ENCODE measurements around the gene KHDRBS1.

KHDRBS1 gene

GRCh38 chr1:32013386-32014198 is at the start of gene KHDRBS1:
TSS of gene KHDRBS1 (plus strand) at chr1:32013868. CDS start at chr1:32013996, 128 bp downstream.
- Histone ChIP-seq H3K27ac (ENCODE audit: low read depth, low read length) (peak within 1 kb of the TSS; percentile 82), H3K79me2 (ENCODE audit: control insufficient read depth, low read length) (peaks cover 49% of the 10 kb centered on the region), H3K4me3 (ENCODE audit: low read length) (peak within 1 kb of the TSS; percentile 82), H3K9me3 (ENCODE audit: control insufficient read depth, insufficient read depth, low read length) (no peaks in the 10 kb centered on the region), H3K4me1 (ENCODE audit: control insufficient read depth, low read length) (peaks cover 32% of the 10 kb centered on the region), H3K4me2 (ENCODE audit: low read length) (peak within 1 kb of the TSS; percentile 79), H3K9me2 (replicated peaks; ENCODE audit: control insufficient read depth, low read length) (no peaks in the 10 kb centered on the region), H4K20me1 (ENCODE audit: control insufficient read depth, insufficient read depth, low read depth, low read length) (peaks cover 18% of the 10 kb centered on the region), H3K36me3 (ENCODE audit: control insufficient read depth, low read length) (peaks cover 39% of the 10 kb centered on the region), H3K27me3 (ENCODE audit: control insufficient read depth, low read length) (no peaks in the 10 kb centered on the region), H3F3A (ENCODE audit: control insufficient read depth, insufficient read depth) (no peaks in the 10 kb centered on the region)
- TF ChIP-seq CTCF (IDR thresholded peaks at IDR 0.05; ENCODE audit: low read depth, low read length, poor library complexity, severe bottlenecking), result no peak
- no peak for TF ChIP-seq EZH2phosphoT487 (IDR thresholded peaks at IDR 0.05; ENCODE audit: borderline replicate concordance, low read length)

GRCh38 chr1:31970873-31971272 is 42.8 kb upstream of the KHDRBS1 start:
- Histone ChIP-seq H4K20me1 (ENCODE audit: control insufficient read depth, insufficient read depth, low read depth, low read length) (no peaks in the 10 kb centered on the region), H3K36me3 (ENCODE audit: control insufficient read depth, low read length) (no peaks in the 10 kb centered on the region), H3K4me1 (ENCODE audit: control insufficient read depth, low read length) (no peaks in the 10 kb centered on the region), H3K79me2 (ENCODE audit: control insufficient read depth, low read length) (no peaks in the 10 kb centered on the region), H3K27ac (ENCODE audit: low read depth, low read length) (no peak overlapping the region), H3K4me2 (ENCODE audit: low read length) (no peak overlapping the region), H3K9me2 (replicated peaks; ENCODE audit: control insufficient read depth, low read length) (no peaks in the 10 kb centered on the region), H3K4me3 (ENCODE audit: low read length) (no peak overlapping the region), H3K9me3 (ENCODE audit: control insufficient read depth, insufficient read depth, low read length) (no peaks in the 10 kb centered on the region), H3F3A (ENCODE audit: control insufficient read depth, insufficient read depth) (no peaks in the 10 kb centered on the region), H3K27me3 (ENCODE audit: control insufficient read depth, low read length) (peaks cover 4% of the 10 kb centered on the region)
- TF ChIP-seq CTCF (IDR thresholded peaks at IDR 0.05; ENCODE audit: low read depth, low read length, poor library complexity, severe bottlenecking) (no peak), EZH2phosphoT487 (IDR thresholded peaks at IDR 0.05; ENCODE audit: borderline replicate concordance, low read length) (no peak)

GRCh38 chr1:31976401-31976800 is 37.3 kb upstream of the KHDRBS1 start:
- TF ChIP-seq EZH2phosphoT487 (IDR thresholded peaks at IDR 0.05; ENCODE audit: borderline replicate concordance, low read length) (no peak), CTCF (IDR thresholded peaks at IDR 0.05; ENCODE audit: low read depth, low read length, poor library complexity, severe bottlenecking) (no peak)
- Histone ChIP-seq H3F3A (ENCODE audit: control insufficient read depth, insufficient read depth) (peaks cover under 1% of the 10 kb centered on the region; the same call in 1 of the 2 replicates), H3K27me3 (ENCODE audit: control insufficient read depth, low read length) (no peaks in the 10 kb centered on the region), H3K4me2 (ENCODE audit: low read length) (no peak overlapping the region), H3K4me3 (ENCODE audit: low read length) (no peak overlapping the region), H3K4me1 (ENCODE audit: control insufficient read depth, low read length) (peaks cover 10% of the 10 kb centered on the region), H3K27ac (ENCODE audit: low read depth, low read length) (no peak overlapping the region), H4K20me1 (ENCODE audit: control insufficient read depth, insufficient read depth, low read depth, low read length) (no peaks in the 10 kb centered on the region), H3K36me3 (ENCODE audit: control insufficient read depth, low read length) (no peaks in the 10 kb centered on the region), H3K79me2 (ENCODE audit: control insufficient read depth, low read length) (no peaks in the 10 kb centered on the region), H3K9me3 (ENCODE audit: control insufficient read depth, insufficient read depth, low read length) (no peaks in the 10 kb centered on the region), H3K9me2 (replicated peaks; ENCODE audit: control insufficient read depth, low read length) (no peaks in the 10 kb centered on the region)
